ENCODE measurements around the gene ZBTB20.

The ZBTB20 gene

GRCh38 chr3:114454551-114455251 lies 692.4 kb downstream of the ZBTB20 start:
- DNase-seq: peak; percentile 24

DNA sequence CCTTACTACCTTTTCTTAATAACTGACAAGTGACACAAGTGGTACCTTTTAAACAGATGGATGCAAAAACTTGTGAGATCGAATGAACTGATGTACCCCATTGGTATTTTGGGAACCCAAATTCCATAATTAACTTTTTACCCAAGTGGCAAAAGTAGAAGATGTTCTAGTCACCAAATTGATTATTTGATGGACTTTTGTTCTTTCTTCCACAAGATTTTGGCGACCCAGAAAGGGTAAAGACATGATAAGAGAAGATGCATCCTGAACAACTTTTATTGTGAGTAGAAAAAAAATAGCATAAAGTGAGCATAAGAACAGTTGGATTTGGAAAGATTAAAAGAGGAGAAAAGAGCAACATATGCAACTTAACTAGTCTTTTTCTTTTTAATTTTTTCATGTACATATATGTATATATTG lies 693.7 kb downstream of the ZBTB20 start:
- DNase-seq: no peak

DNA sequence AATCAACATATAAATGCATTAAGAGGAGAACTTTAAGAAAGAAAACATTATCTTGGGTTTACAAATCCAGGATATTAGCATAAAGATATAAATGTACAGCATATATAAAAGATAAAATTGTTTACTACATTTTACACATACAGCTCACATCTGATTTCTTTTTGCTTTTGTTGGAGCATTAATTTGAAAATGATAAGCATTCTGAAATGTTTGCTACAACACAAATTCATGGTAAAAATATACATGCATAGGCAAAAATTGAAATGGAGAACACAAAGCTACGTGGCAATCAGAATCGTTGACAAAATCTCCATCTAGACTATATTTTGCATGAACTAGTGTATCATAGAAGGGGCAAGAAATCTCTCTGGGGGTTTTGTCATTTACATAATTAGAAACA lies 694.2 kb downstream of the ZBTB20 start:
- DNase-seq: no peak

DNA sequence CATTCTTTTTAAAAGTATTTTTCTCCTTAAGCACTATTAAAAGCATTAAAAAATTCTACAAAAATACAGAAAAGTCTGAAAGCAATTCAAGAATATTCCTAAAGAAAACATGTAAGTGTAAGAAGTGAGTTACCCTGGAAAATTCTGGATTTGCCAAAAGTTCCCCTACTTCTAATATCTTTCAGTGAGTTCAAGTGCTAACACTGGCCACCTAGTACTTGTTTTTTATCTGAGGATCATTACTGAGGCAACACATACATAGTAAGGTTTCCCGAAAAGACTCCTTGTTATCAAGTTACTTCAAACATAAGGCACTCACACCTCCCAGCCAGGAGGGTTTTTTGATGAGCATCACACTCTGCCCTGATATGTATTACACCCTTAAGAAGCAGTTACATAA lies 694.8 kb downstream of the ZBTB20 start:
- no peak for DNase-seq

DNA sequence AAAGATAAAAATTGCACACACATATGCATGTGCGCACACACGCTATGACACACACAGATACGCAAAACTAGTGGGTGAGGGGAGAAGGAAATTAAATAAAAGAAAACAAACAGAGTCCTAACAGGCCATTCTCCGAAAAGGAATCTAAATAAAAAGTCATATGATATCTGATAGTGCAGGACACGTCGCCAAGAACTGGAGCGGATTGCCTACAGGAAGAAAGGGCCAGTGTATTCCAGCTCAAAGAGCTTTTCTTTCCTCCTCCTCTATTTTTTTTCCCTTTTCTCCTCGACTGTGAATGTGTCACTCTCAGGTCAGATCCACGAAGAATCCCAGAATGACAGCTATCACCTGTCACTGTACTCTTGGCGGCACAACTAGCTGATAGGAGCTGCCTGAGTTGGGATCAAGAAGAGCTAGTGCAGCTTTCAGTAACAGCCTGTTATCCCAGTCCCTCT lies 695.5 kb downstream of the ZBTB20 start:
- DNase-seq: peak; percentile 30

GRCh38 chr3:114451051-114451451 lies 696.0 kb downstream of the ZBTB20 start:
- no peak for DNase-seq

DNA sequence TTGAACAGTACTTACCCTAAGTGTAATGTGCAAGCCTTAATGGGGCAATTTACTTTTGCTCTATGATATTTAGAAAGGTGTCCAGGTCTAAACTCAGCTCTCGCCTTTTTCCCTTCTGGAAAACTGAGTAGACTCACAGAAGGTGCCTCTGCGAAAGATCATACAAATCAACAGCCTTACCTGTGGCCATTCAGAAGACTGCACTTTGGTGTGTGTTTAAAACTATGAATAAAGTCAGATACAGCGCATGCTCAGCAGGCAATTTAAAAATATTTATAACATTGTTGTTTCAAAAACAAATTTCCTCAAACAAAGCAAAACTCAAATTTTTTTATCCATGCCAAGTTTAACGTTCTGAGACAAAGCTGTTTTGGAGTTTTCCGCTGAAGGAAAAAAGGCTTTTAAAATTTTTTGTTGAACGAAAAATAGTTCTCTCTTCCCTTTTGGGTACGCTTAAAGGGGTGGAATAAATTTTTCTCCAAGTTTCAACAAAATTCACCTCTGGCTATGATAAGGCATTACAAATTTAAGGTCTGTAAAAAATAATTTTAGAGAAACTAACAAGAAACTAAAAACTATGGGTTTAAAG lies 697.0 kb downstream of the ZBTB20 start:
- DNase-seq: no peak

- no peak for DNase-seq
These were observed 697.6 kb downstream of the ZBTB20 start for GRCh38 chr3:114449271-114450007.

DNA sequence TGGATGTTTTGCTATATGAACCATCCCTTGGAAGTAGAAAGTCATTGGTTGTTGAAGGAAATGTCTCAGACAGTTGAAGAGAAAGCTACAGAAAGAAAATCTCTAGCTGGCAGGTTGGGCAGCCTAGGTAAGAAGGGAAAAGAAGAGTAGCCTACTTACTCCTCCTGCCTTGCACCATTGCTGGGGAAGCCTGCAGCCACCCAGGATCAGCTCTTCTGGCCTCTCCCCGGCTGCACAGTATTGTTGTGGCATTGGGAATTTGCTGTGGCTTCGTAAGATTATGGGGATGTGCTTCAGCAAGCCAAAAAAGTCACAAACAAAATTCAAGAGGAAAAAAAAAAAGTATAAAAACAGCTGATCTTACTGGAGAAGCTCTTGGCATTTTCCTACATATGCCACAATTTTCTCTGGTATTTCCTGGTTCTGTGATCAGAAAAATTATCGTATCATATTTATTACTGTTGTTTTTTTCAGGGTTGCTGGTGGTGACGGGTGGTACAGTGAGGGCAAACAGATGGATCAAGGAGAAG lies 699.1 kb downstream of the ZBTB20 start:
- DNase-seq: no peak

GRCh38 chr3:114447545-114447944 lies 699.5 kb downstream of the ZBTB20 start:
- no peak for DNase-seq

- DNase-seq: peak; percentile 27
These were observed 700.5 kb downstream of the ZBTB20 start for GRCh38 chr3:114446600-114446999.

- DNase-seq: no peak
These were observed 701.9 kb downstream of the ZBTB20 start for GRCh38 chr3:114445233-114445632.

DNA sequence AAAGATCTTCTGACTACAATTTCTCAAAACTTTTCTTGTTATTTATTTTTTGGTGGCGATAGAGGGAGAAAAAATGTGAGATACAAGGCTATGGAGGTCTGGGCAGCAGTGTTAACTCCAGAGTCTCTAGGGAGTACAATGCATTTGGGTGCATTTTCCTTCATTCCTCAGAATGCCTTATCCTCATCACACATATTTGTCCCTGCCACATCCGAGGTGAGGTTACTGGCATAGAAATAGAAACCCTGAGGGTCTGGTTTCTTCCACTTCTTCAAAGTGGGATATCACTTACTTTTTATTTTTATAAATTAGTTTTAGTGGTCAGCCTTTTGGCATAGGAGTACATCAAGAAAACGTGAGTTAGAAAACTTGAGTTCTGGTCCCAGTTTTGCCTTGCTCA lies 702.9 kb downstream of the ZBTB20 start:
- DNase-seq: no peak

DNA sequence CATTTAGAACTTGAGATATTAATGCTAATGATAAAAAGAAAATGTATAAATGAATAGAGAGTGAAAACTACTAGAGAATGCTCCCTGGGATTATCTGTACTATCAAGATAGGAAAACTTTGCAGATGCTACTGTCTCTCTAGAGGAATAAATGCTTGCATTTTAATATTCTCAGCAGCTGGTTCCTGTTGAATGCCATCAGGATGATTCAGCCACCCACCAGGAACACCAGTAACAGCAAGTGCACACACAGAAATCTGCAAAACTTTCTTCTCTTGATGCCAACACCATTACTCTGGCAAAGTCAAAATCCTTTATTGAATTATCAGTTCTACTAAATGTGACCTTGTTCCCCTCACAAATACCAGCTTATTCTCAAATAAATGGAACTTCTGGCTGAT lies 704.8 kb downstream of the ZBTB20 start:
- DNase-seq: peak; percentile 25

- peak; percentile 25 for DNase-seq
These were observed 705.7 kb downstream of the ZBTB20 start for GRCh38 chr3:114441386-114441785.

- no peak for DNase-seq
These were observed 706.4 kb downstream of the ZBTB20 start for GRCh38 chr3:114440700-114441099.

- DNase-seq: no peak
These were observed 707.8 kb downstream of the ZBTB20 start for GRCh38 chr3:114439284-114439683.

DNA sequence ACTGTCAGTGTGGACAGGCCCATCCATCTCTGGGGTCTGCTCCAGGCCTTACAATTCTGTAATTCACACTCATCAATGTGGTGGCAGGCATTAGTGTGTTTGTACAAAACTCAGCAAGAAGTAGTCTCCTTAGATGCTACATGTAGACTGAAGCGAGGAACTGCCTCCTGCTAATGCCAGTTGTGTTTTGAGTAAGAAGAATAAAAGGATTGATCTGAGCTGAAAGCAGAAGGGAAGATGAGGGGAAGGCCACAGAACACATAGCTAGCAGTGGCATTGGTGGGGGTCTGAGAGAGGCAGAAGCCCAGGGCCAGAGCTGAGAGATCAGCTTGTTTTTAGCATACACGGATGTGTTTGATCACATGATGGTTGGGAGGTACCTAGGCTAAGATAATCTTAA lies 709.2 kb downstream of the ZBTB20 start:
- no peak for DNase-seq

DNA sequence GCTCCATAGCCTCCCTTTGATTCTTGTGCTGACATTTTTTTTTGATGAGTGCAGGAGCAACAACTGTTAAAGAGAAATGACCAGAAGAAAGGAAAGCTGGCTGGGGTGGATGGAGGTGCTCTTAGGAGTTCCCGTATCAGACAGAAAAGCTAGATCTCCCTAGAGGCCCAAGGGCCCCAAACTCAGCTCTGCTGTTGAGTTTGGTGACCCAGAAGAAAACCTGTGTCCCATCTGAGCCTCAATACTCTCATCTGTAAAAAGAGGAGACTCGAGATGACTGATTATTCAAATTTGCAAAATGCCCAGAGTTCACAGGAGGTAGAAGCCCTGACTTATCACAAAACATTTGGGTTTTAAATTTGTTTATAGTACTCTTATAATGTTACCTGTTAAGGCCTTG lies 710.9 kb downstream of the ZBTB20 start:
- DNase-seq: no peak

DNA sequence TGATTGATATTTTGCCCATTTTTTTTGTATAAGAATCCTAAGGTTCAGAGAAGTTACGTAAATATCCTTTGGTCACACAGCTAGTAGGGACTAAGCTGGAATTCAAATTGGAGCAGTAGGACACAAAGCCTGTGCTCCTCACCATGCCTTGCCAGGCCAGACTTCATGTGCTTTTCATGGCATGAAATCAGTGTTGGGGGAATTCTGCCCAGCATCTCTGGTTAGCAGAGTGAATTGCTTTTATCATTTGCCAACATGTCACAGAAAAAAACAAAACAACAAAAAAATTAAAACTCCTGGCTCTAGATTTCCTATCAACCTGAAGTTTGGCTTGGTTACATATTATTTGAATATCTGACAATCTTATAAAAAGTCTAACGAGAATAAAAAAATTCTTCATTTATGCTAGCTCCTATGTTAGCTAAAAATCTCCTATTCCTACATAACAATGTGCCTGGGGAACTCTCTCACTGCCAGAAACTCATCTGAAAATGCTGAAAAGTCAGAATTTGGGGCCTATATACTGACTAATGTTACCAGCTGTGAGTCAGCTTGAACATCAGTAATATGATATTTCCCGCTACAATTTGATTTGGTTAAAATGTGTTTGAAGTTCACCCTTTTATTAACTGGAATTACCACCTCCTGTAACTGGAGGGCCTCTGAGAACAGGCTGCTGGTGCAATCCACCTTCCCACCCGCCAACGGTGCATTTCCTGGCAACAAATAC lies 711.5 kb downstream of the ZBTB20 start:
- no peak for DNase-seq

- DNase-seq: no peak
These were observed 714.8 kb downstream of the ZBTB20 start for GRCh38 chr3:114432310-114432709.

DNA sequence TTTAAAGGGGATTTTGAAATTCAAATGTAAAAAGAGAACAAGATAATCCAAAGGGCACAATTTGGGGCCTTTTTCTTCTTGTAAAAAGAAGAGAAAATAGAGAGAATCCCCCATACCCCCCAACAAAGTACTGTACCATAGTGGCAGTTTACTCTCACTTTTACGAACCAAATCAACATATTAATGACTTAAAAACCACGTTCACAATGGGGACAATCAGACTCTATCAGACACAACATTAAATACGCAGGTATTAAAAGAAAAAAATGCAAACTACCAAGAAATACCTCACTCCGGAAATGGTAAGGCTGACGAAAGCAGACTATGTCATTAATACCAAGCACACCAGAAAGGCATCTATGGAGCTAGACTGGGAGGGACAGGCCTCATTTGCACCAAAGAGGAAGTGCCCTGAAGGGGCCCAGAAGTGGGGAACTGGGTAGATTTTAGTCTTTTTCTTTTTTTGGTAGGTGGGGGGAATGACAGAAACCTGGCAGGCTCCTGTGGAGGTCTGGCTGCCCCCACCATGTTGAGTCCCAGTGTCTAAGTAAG lies 719.0 kb downstream of the ZBTB20 start:
- DNase-seq: no peak

All from right hindlimb (tissue), 1 donor.